Fibroblast of the aortic adventitia (primary cell): Measurements from ENCODE around the gene SPTLC3. TPM values are rescaled to one million over a fixed set of nuclear protein-coding genes. Genes with fewer than 3 reads are reported as not detected.

ENCODE experiments used
- DNase-seq: peaks from one replicate; pipeline ENCODE4 v3.0.0-alpha.2; 2010; ENCODE audit warnings: low read depth
- H3K4me3 ChIP-seq: 2 replicates; pipeline ENCODE4 v1.5.1; 2011; ENCODE audit warnings: low read depth, mild to moderate bottlenecking, control low read depth, low read length, moderate library complexity
- CTCF ChIP-seq: IDR thresholded peaks from 2 replicates; pipeline ENCODE4 v1.5.1; 2011; ENCODE audit warnings: mild to moderate bottlenecking, low read length, control low read depth, inconsistent platforms; ENCODE audit not compliant: insufficient read depth
- total RNA-seq: library from RNA; depleted of rRNA; stranded (reverse); fragments of >200 nt; gene quantifications from 2 replicates; pipeline ENCODE4 v1.2.3, GENCODE V29; 2012; ENCODE audit warnings: low replicate concordance

Gene SPTLC3
- total RNA-seq, 1 donor: 30.6 TPM

- DNase-seq: no peak
- H3K4me3 ChIP-seq: no peak overlapping the region
- no peak for TF ChIP-seq CTCF
These were observed 193.8 kb downstream of the SPTLC3 start for GRCh38 chr20:13202565-13202964.

- TF ChIP-seq CTCF: no peak
- DNase-seq: no peak
- H3K4me3 ChIP-seq: no peak overlapping the region
These were observed 196.7 kb downstream of the SPTLC3 start for GRCh38 chr20:13205425-13205824.

GRCh38 chr20:13205848-13206434 lies 197.2 kb downstream of the SPTLC3 start:
- no peak overlapping the region for H3K4me3 ChIP-seq
- no peak for DNase-seq
- TF ChIP-seq CTCF: no peak

GRCh38 chr20:13207016-13207415 lies 198.2 kb downstream of the SPTLC3 start:
- DNase-seq: no peak
- TF ChIP-seq CTCF: no peak
- H3K4me3 ChIP-seq: no peak overlapping the region

- no peak for TF ChIP-seq CTCF
- no peak overlapping the region for H3K4me3 ChIP-seq
- no peak for DNase-seq
These were observed 203.3 kb downstream of the SPTLC3 start for GRCh38 chr20:13211956-13212618.

- no peak overlapping the region for H3K4me3 ChIP-seq
- no peak for TF ChIP-seq CTCF
- DNase-seq: no peak
These were observed 204.0 kb downstream of the SPTLC3 start for GRCh38 chr20:13212750-13213149.
